ENCODE measurements around the gene MAZ. TPM values are rescaled to one million over a fixed set of nuclear protein-coding genes. Genes with fewer than 3 reads are reported as not detected.

Gene MAZ
- total and polyA plus RNA-seq, 2 of the 13 experiments (the other 11 are each of a cell fraction or from before 2014, with no cell fraction given): 203 to 277 TPM

DNA sequence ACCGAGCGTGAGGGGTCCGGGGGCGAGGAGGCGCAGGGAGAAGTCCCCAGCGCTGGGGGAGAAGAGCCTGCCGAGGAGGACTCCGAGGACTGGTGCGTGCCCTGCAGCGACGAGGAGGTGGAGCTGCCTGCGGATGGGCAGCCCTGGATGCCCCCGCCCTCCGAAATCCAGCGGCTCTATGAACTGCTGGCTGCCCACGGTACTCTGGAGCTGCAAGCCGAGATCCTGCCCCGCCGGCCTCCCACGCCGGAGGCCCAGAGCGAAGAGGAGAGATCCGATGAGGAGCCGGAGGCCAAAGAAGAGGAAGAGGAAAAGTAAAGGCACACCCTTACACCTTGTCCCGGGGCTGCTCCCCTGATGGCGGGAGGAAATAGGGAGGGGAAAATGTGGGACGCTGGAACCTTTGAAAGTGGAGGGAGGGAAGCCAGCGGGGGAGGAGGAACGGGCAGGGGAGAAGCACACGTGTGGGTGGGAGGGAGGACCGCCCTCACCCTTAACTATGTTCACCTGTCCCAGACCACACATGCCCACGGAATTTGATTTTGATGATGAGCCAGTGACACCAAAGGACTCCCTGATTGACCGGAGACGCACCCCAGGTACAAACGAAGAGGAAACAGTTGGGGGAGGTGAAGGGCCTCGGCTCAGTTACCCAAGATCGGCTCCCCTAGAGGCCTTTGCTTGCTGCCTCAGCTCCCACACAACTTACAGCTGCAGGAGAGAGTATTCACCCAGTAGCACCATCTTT lies 10.5 kb downstream of the MAZ start (continued):
- TF ChIP-seq ZSCAN30 (CRISPR knock-in tag; IDR thresholded peaks at IDR 0.05): peak; percentile 26; the same call in 1 of the 2 replicates
- TF ChIP-seq CBX5 (CRISPR knock-in tag; IDR thresholded peaks at IDR 0.05; ENCODE audit: borderline replicate concordance): no peak
- peak; percentile 66; the same call in 1 of the 2 replicates for TF ChIP-seq ZNF83 (CRISPR knock-in tag; IDR thresholded peaks at IDR 0.05; ENCODE audit: borderline replicate concordance)
- peak; percentile 56 for TF ChIP-seq ZNF430 (CRISPR knock-in tag; IDR thresholded peaks at IDR 0.05)
- TF ChIP-seq HDAC1 (CRISPR knock-in tag; IDR thresholded peaks at IDR 0.05): no peak
- peak; percentile 90 for TF ChIP-seq SNAI1 (CRISPR knock-in tag; IDR thresholded peaks at IDR 0.05; ENCODE audit: borderline replicate concordance)
- 0 out of 2 replicates have a peak, but pooled peaks have one; percentile 18 for TF ChIP-seq REL (CRISPR knock-in tag; conservative IDR thresholded peaks at IDR 0.05)
- peak; percentile 25; the same call in 1 of the 2 replicates for TF ChIP-seq ZFY (CRISPR knock-in tag; IDR thresholded peaks at IDR 0.05)
- TF ChIP-seq, protein P1, sequence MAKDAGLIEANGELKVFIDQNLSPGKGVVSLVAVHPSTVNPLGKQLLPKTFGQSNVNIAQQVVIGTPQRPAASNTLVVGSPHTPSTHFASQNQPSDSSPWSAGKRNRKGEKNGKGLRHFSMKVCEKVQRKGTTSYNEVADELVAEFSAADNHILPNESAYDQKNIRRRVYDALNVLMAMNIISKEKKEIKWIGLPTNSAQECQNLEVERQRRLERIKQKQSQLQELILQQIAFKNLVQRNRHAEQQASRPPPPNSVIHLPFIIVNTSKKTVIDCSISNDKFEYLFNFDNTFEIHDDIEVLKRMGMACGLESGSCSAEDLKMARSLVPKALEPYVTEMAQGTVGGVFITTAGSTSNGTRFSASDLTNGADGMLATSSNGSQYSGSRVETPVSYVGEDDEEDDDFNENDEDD (CRISPR knock-in tag; IDR thresholded peaks at IDR 0.05; ENCODE audit: borderline replicate concordance): peak; percentile 70
- 0 out of 2 replicates have a peak, but pooled peaks have one; percentile 6 for TF ChIP-seq ZNF136 (CRISPR knock-in tag; IDR thresholded peaks at IDR 0.05; ENCODE audit: low read depth)
- no peak for TF ChIP-seq DR1 (CRISPR knock-in tag; IDR thresholded peaks at IDR 0.05)
- TF ChIP-seq FOXA3 (CRISPR knock-in tag; IDR thresholded peaks at IDR 0.05): no peak
- TF ChIP-seq, protein P2, sequence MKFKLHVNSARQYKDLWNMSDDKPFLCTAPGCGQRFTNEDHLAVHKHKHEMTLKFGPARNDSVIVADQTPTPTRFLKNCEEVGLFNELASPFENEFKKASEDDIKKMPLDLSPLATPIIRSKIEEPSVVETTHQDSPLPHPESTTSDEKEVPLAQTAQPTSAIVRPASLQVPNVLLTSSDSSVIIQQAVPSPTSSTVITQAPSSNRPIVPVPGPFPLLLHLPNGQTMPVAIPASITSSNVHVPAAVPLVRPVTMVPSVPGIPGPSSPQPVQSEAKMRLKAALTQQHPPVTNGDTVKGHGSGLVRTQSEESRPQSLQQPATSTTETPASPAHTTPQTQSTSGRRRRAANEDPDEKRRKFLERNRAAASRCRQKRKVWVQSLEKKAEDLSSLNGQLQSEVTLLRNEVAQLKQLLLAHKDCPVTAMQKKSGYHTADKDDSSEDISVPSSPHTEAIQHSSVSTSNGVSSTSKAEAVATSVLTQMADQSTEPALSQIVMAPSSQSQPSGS (CRISPR knock-in tag; IDR thresholded peaks at IDR 0.05): no peak
- 0 out of 2 replicates have a peak, but pooled peaks have one; percentile 74 for TF ChIP-seq ZNF790 (CRISPR knock-in tag; IDR thresholded peaks at IDR 0.05; ENCODE audit: borderline replicate concordance)
- no peak for TF ChIP-seq RFX3 (CRISPR knock-in tag; IDR thresholded peaks at IDR 0.05)
- peak; percentile 20; the same call in 1 of the 2 replicates for TF ChIP-seq PHF8 (CRISPR knock-in tag; IDR thresholded peaks at IDR 0.05)
- TF ChIP-seq NAIF1 (CRISPR knock-in tag; IDR thresholded peaks at IDR 0.05; ENCODE audit: borderline replicate concordance): 0 out of 2 replicates have a peak, but pooled peaks have one; percentile 29
- TF ChIP-seq, protein P3, sequence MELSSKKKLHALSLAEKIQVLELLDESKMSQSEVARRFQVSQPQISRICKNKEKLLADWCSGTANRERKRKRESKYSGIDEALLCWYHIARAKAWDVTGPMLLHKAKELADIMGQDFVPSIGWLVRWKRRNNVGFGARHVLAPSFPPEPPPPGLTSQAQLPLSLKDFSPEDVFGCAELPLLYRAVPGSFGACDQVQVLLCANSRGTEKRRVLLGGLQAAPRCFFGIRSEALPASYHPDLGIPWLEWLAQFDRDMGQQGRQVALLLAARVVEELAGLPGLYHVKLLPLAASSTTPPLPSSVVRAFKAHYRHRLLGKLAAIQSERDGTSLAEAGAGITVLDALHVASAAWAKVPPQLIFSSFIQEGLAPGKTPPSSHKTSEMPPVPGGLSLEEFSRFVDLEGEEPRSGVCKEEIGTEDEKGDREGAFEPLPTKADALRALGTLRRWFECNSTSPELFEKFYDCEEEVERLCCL (CRISPR knock-in tag; IDR thresholded peaks at IDR 0.05; ENCODE audit: borderline replicate concordance): no peak
- 0 out of 2 replicates have a peak, but pooled peaks have one; percentile 33 for TF ChIP-seq KAT7 (CRISPR knock-in tag; IDR thresholded peaks at IDR 0.05; ENCODE audit: borderline replicate concordance)
- TF ChIP-seq ZNF496 (CRISPR knock-in tag; IDR thresholded peaks at IDR 0.05; ENCODE audit: insufficient replicate concordance): no peak
- TF ChIP-seq, protein P4, sequence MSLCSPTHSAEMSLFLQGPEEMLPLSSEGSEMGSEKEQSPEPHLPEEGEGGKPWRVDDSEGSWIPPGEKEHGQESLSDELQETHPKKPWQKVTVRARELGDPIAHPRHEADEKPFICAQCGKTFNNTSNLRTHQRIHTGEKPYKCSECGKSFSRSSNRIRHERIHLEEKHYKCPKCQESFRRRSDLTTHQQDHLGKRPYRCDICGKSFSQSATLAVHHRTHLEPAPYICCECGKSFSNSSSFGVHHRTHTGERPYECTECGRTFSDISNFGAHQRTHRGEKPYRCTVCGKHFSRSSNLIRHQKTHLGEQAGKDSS (CRISPR knock-in tag; IDR thresholded peaks at IDR 0.05; ENCODE audit: borderline replicate concordance, low read depth): 0 out of 2 replicates have a peak, but pooled peaks have one; percentile 4
- TF ChIP-seq ZNF543 (CRISPR knock-in tag; IDR thresholded peaks at IDR 0.05): peak; percentile 14; the same call in 1 of the 2 replicates

Measured in HepG2 (cell line).